Measurements from ENCODE around the gene GRIK3.

GRCh38 chr1:36864823-36865601 is 169.3 kb downstream of the GRIK3 start:
- TF ChIP-seq CTCF (IDR thresholded peaks at IDR 0.05; ENCODE audit: low read depth, low read length) (no peak), EZH2phosphoT487 (IDR thresholded peaks at IDR 0.05; ENCODE audit: low read depth) (no peak)
